Jurkat, Clone E6-1 (cell line): ENCODE results near the gene RIPPLY2.
"Not testable (repeated sequence)": the region's sequence is repeated elsewhere in the genome, so short reads cannot be mapped to it uniquely, and the experiment has no call there.

Source experiments
- DNase-seq: peaks from one replicate; pipeline ENCODE4 v3.0.0-alpha.2; 2011; ENCODE audit warnings: low read depth, low spot score
- H3K4me3 ChIP-seq: 2 replicates; pipeline ENCODE4 v1.5.1; 2011; ENCODE audit warnings: mild to moderate bottlenecking, low read length, control low read depth, moderate library complexity

The RIPPLY2 gene

DNA sequence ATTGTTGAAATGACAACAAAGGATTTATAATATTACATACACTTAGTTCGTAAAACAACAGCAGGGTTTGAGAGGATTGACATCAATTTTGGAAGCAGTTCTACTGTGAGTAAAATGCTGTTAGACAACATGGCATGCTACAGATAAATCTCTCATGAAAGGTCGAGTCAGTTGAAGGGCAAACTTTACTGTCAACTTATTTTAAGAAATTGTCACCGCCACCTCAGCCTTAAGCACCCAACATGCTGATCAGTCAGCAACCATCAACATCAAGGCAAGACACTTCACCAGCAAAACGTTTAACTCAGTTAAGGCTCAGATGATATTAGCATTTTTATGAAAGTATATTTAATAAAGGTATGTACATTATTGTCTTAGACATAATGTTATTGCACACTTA is 37.4 kb downstream of the RIPPLY2 start:
- no peak for DNase-seq
- no peak overlapping the region for H3K4me3 ChIP-seq

DNA sequence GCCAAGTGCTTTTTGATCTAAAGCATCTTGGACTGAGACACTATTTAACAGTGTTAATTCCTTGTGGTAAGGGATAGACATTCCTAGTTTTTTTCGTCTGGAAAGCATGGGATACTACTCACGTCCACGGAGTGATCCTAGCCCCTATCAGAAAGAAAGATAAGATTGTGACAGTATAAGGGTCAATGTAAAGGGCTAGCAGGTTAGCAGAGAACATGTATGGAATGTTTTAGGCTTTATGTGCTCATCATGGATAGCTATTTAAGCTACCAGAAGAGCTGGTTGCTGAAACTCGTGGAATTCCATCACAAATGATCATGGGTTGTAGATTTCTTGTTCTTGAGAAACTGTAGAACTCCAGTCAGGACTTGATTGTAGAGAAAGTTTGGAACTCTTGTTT is 38.4 kb downstream of the RIPPLY2 start:
- no peak overlapping the region for H3K4me3 ChIP-seq
- no peak for DNase-seq

DNA sequence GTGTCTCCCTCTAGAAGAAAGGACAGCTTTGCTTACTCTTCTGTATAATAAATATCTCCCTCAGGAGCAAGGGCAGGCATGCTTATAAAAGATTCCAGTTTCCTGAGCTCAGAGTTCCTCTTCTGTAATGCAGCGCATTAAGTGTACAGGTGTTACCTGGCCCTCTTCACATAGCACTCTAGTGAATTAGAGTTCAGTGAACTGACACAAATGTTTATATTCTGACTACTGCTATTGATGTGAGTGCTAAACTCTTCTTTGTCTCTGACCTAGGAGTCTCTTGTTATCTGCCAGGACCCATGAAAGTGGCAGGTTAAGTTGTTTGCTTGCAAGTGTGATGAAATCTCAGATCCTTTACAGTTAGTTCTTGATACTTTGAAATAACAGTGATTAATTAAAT is 39.9 kb downstream of the RIPPLY2 start:
- no peak for DNase-seq
- no peak overlapping the region for H3K4me3 ChIP-seq

DNA sequence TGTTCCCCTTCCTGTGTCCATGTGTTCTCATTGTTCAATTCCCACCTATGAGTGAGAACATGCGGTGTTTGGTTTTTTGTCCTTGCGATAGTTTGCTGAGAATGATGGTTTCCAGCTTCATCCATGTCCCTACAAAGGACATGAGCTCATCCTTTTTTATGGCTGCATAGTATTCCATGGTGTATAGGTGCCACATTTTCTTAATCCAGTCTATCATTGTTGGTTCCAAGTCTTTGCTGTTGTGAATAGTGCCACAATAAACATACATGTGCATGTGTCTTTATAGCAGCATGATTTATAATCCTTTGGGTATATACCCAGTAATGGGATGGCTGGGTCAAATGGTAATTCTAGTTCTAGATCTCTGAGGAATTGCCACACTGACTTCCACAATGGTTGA is 43.9 kb downstream of the RIPPLY2 start:
- H3K4me3 ChIP-seq, DNase-seq: not testable (repeated sequence)

DNA sequence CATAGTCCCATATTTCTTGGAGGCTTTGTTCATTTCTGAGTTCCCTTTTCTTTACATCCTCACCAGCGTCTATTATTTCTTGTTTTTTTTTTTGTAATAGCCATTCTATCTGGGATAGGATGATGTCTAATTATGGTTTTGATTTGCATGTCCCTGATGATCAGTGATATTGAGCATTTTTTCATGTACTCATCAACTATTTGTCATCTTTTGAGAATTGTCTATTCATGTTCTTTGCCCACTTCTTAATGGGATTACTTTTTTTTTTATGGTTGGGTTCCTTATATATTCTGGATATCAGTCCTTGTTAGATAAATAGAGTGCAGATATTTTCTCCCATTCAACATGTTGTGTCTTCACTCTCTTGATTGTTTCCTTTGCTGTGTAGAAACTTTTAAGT is 48.5 kb downstream of the RIPPLY2 start:
- H3K4me3 ChIP-seq = no peak overlapping the region
- DNase-seq = no peak

DNA sequence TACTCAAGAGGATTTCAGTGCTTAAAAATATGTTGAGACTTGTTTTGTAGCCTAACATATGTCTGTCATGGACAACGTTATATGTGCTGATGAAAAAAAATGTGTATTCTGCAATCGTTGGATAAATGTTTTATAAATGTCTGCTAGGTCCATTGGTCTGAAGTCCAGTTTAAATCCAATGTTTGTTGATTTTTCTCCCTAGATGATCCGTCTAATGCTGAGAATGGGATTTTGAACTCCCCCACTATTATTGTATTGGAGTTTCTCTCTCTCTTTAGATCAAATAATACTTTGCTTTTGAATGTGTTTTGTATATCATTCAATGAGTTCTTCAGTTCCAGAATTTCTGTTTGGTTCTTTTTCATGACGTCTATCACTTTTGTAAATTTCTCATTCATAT is 51.2 kb downstream of the RIPPLY2 start:
- no peak overlapping the region for H3K4me3 ChIP-seq
- DNase-seq = no peak

DNA sequence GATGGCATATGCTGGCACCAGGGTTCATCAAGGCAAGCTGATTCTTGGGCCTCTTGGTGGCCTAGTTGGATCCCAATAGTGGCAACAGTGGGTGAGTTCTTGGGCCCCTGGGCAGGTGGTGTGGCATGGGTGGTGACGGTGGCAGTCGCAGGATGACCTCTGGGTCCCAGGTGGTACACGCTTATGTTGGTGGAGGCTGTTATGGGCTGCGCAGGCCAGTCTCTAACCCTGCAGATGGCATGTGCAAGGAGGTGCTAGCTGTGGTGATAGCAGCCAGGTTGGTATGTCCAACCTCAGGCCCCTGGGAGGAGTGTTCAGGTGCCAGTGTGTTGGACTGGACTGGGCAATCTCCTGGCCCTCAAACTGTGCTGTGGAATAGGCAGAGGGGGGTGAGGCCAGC is 52.5 kb downstream of the RIPPLY2 start:
- H3K4me3 ChIP-seq = no peak overlapping the region
- DNase-seq = no peak
